GM12872 (cell line): Measurements from ENCODE around the gene RTN4IP1.

Experiments used
- CTCF ChIP-seq: IDR thresholded peaks from 3 replicates; pipeline ENCODE4 v1.5.1; 2011; ENCODE audit warnings: low read depth, mild to moderate bottlenecking, low read length, moderate library complexity; ENCODE audit not compliant: insufficient read depth

RTN4IP1 gene

GRCh38 chr6:106617857-106618256 is 11.4 kb downstream of the RTN4IP1 start:
- TF ChIP-seq CTCF: no peak

- TF ChIP-seq CTCF: no peak
These were observed 12.0 kb downstream of the RTN4IP1 start for GRCh38 chr6:106617302-106617701.

DNA sequence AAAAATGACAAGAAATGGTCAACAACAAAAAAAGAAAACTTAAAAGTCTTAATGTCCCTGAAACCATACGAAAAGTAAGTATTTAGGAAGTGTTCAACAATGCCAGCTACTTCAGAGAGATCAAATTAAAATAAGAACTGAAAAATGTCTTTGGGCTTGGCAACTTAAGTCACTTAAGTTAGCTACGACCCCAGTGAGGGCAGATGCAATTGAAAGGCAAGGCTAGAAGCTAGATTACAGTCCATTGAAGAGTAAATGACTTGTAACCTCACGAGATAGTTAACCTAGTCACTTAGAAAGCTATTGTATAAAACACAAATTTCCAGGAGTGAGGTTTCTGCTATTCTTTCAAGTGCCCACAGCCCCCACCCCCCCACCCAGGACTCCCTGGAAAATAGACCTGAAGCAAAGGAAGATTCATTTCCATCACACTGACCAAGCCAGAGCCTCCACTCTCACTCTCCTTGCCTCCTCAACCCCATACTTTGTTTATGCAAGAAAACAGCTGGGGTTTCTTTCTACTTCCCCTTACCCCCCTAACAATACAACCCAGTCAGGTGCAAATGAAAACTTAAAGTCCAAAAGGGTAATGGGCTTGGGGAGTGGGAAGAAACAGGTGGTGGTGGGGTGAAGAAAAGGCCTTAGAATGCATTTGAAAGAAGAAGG is 14.6 kb downstream of the RTN4IP1 start:
- TF ChIP-seq CTCF: no peak

- TF ChIP-seq CTCF: no peak
These were observed 15.1 kb downstream of the RTN4IP1 start for GRCh38 chr6:106614166-106614565.

DNA sequence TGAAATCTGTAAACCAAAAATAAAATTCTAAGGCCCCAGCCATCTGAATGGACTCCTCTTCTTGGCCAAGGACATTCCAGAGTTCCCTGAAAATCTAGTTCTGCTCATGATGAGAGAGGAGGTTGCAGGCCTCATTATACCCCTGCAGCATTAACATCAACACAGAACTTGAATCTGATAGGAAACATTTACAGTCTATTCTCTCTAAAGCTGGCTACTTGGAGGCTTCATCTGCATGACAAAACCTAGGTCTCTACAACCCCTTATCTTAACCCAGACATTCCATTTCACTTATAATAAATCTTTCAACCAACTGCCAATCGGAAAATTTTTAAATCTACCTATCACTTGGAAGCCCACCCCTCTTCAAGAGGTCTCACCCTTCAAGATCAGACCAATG is 15.7 kb downstream of the RTN4IP1 start:
- no peak for TF ChIP-seq CTCF

DNA sequence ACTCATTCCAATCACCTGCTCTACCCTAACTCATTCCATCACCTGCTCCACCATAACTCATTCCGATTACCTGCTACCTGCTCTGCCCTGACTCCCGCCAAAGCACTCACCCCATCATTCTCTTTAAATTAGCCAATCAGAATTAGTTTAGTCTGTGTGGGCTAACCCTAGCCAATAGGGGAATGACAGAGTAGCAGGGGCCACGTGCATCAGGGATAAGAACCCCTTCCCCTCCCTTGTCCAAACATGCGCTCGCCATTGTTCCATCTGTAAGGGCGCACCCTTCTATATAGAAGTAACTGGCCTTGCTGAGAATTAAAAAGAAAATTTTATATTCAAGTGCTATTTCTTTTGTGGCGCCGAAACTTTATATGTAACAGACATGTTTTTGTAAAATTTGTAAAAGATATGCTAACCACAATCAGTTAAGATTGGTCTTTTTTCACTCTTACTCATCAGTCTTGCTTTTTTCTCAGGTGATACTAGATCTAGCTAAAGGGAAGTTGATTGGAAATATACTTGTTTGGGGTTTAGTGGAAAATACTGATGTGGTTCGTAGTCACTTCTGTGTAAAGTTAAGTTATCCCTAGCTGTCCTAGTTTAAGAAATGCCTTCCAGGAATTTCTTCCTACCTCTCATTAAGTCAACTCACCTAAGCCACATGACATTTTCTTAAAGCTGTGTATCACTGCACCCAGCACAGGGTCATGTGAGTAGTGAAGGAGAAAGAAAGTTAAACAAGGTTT is 16.5 kb downstream of the RTN4IP1 start:
- no peak for TF ChIP-seq CTCF

DNA sequence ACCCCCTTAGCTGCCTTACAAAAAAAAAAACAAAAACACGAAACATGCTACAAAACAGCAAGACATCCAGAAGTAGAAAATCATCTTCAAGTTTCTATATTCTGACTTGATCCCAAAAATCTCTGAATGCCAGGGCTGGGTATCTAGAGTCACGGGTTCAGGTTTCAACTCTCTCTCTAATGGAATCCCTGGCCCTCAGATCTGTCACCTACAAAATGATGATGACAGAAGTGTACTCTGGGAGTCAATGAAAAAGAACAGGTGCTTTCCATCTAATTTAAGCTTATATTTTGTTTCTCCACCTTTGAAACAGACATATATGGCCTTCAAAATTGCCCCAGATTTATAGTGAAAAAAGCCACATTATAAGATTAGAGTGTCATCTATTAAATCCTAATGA is 18.3 kb downstream of the RTN4IP1 start:
- no peak for TF ChIP-seq CTCF
